ENCODE measurements around the gene TAAR9. TPM values are rescaled to one million over a fixed set of nuclear protein-coding genes. Genes with fewer than 3 reads are reported as not detected.

The TAAR9 gene
- polyA plus RNA-seq (ENCODE audit: insufficient read length) = not detected

- no peak for DNase-seq (ENCODE audit: low read depth)
Observed at GRCh38 chr6:132537977-132538376, at the start of gene TAAR9. TAAR9 (plus strand) TSS chr6:132538277; CDS start chr6:132538290, 13 bp downstream.

- no peak for DNase-seq (ENCODE audit: low read depth)
Observed at GRCh38 chr6:132489376-132489775, 48.7 kb upstream of the TAAR9 start.

- no peak for DNase-seq (ENCODE audit: low read depth)
Observed at GRCh38 chr6:132490024-132490423, 48.1 kb upstream of the TAAR9 start.

- no peak for DNase-seq (ENCODE audit: low read depth)
Observed at GRCh38 chr6:132490478-132491204, 47.4 kb upstream of the TAAR9 start.

- DNase-seq (ENCODE audit: low read depth) = no peak
Observed at GRCh38 chr6:132491303-132491702, 46.8 kb upstream of the TAAR9 start.

- DNase-seq (ENCODE audit: low read depth) = no peak
Observed at GRCh38 chr6:132491881-132492280, 46.2 kb upstream of the TAAR9 start.

GRCh38 chr6:132494954-132495353 lies 43.1 kb upstream of the TAAR9 start:
- DNase-seq (ENCODE audit: low read depth) = no peak

- DNase-seq (ENCODE audit: low read depth) = no peak
Observed at GRCh38 chr6:132495604-132496079, 42.4 kb upstream of the TAAR9 start.

GRCh38 chr6:132496519-132497180 lies 41.4 kb upstream of the TAAR9 start:
- DNase-seq (ENCODE audit: low read depth) = no peak

- no peak for DNase-seq (ENCODE audit: low read depth)
Observed at GRCh38 chr6:132498638-132499037, 39.4 kb upstream of the TAAR9 start.

- DNase-seq (ENCODE audit: low read depth) = no peak
Observed at GRCh38 chr6:132499757-132500156, 38.3 kb upstream of the TAAR9 start.

GRCh38 chr6:132504757-132505156 lies 33.3 kb upstream of the TAAR9 start:
- DNase-seq (ENCODE audit: low read depth) = no peak

- no peak for DNase-seq (ENCODE audit: low read depth)
Observed at GRCh38 chr6:132505158-132505557, 32.9 kb upstream of the TAAR9 start.

- DNase-seq (ENCODE audit: low read depth) = no peak
Observed at GRCh38 chr6:132506461-132506860, 31.6 kb upstream of the TAAR9 start.

- DNase-seq (ENCODE audit: low read depth) = no peak
Observed at GRCh38 chr6:132506869-132507808, 30.9 kb upstream of the TAAR9 start.

GRCh38 chr6:132511210-132511830 lies 26.8 kb upstream of the TAAR9 start:
- DNase-seq (ENCODE audit: low read depth) = no peak

- DNase-seq (ENCODE audit: low read depth) = no peak
Observed at GRCh38 chr6:132511831-132512220, 26.3 kb upstream of the TAAR9 start.

- DNase-seq (ENCODE audit: low read depth) = no peak
Observed at GRCh38 chr6:132512342-132512637, 25.8 kb upstream of the TAAR9 start.

- DNase-seq (ENCODE audit: low read depth) = peak; percentile 61
Observed at GRCh38 chr6:132512638-132513632, 25.1 kb upstream of the TAAR9 start, which contains the start of gene STX7. STX7 (minus strand) TSS chr6:132513116; CDS start chr6:132503530, 9,586 bp downstream.

GRCh38 chr6:132513831-132514545 lies 24.1 kb upstream of the TAAR9 start:
- DNase-seq (ENCODE audit: low read depth) = no peak

Data from forelimb muscle (tissue), 1 donor.